Kidney (tissue), 14 donors: ENCODE results near the gene RALGDS. TPM values are rescaled to one million over a fixed set of nuclear protein-coding genes. Genes with fewer than 3 reads are reported as not detected.
A peak's percentile ranks its signal among the peaks of the same experiment; 100 is the strongest.
"Not testable (repeated sequence)": the region's sequence is repeated elsewhere in the genome, so short reads cannot be mapped to it uniquely, and the experiment has no call there.

Experiments used
- DNase-seq, 5 donors: peaks; one replicate each; pipeline ENCODE4 v3.0.0-alpha.2; 2013 to 2020
- FAIRE-seq: peaks from 2 replicates; lab custom pipeline; 2012; peaks lifted over from hg19 to GRCh38; lab: Jason Lieb, UNC
- H3K27ac ChIP-seq, 2 donors: one replicate each; pipeline ENCODE4 v1.7.0; 2013; ENCODE audit warnings: low read depth in 2 of 2, low read length in 2 of 2, inconsistent platforms in 1 of 2
- H3K27me3 ChIP-seq: one replicate; pipeline ENCODE4 v1.7.1; 2013; ENCODE audit warnings: low read length, inconsistent platforms; ENCODE audit not compliant: control insufficient read depth, insufficient read depth
- H3K36me3 ChIP-seq, 3 donors: one replicate each; pipeline versions ENCODE4 v1.7.0 to v1.7.1; 2013; ENCODE audit warnings: low read length in 3 of 3, control low read depth in 1 of 3, inconsistent platforms in 1 of 3; ENCODE audit not compliant: insufficient read depth in 3 of 3, control insufficient read depth in 2 of 3
- H3K4me1 ChIP-seq, 3 donors: one replicate each; pipeline versions ENCODE4 v1.7.0 to v1.7.1; 2013; ENCODE audit warnings: low read length in 3 of 3, inconsistent platforms in 1 of 3, low read depth in 1 of 3; ENCODE audit not compliant: control insufficient read depth in 2 of 3, insufficient read depth in 2 of 3
- H3K4me3 ChIP-seq, 3 donors: one replicate each; pipeline versions ENCODE4 v1.7.0 to v1.8.1; 2013; ENCODE audit warnings: low read length in 3 of 3, control low read depth in 1 of 3, inconsistent platforms in 1 of 3
- H3K9ac ChIP-seq, 3 donors: one replicate each; pipeline versions ENCODE4 v1.7.0 to v1.7.1; 2013; ENCODE audit warnings: low read length in 3 of 3, control low read depth in 1 of 3, inconsistent platforms in 1 of 3
- H3K9me3 ChIP-seq, 3 donors: one replicate each; pipeline versions ENCODE4 v1.7.0 to v1.7.1; 2013; ENCODE audit warnings: low read length in 3 of 3, control low read depth in 1 of 3, inconsistent platforms in 1 of 3; ENCODE audit not compliant: control insufficient read depth in 2 of 3, insufficient read depth in 1 of 3
- intact Hi-C: fragments of 100-400 bp; cut with DNase I; formaldehyde crosslinking; loops from one replicate; pipeline ENCODE4 v1.11.1; 2022
- polyA plus RNA-seq: library from polyadenylated mRNA; stranded (reverse); fragments of 350-450 nt; fragmentation: Illumina TruSeq; extraction: RNeasy Lipid Tissue Mini Kit (QIAGEN cat#74804); gene quantifications from one replicate; pipeline ENCODE4 v1.2.3, GENCODE V29; 2014; ENCODE audit warnings: low read depth, low replicate concordance; ENCODE audit not compliant: insufficient read depth
- total RNA-seq: library from RNA; stranded (reverse); fragmentation: NEBNext Ultra II Directional; extraction: Animal tissue kit (Norgen Biotek cat#: 25700); gene quantifications from one replicate; pipeline ENCODE4 v1.2.1, GENCODE V29; 2021
- TF ChIP-seq, protein P1 (sequence below): IDR thresholded peaks from 3 replicates; pipeline ENCODE4 v1.5.1; 2012; ENCODE audit warnings: mild to moderate bottlenecking, moderate library complexity, borderline replicate concordance; ENCODE audit not compliant: insufficient read depth; ENCODE audit errors: extremely low read depth
- donor health status: control.
- donor health status: control.
- donor health status: control.
- donor health status: control.
- donor health status: control.
- donor health status: DM: yes; HTN: yes; CAD: no.
- donor health status: Normal renal cell carcinoma (clear cell type).

Gene RALGDS
- total and polyA plus RNA-seq, 2 donors from 2014 or later, result 13.0 to 43.3 TPM

DNA sequence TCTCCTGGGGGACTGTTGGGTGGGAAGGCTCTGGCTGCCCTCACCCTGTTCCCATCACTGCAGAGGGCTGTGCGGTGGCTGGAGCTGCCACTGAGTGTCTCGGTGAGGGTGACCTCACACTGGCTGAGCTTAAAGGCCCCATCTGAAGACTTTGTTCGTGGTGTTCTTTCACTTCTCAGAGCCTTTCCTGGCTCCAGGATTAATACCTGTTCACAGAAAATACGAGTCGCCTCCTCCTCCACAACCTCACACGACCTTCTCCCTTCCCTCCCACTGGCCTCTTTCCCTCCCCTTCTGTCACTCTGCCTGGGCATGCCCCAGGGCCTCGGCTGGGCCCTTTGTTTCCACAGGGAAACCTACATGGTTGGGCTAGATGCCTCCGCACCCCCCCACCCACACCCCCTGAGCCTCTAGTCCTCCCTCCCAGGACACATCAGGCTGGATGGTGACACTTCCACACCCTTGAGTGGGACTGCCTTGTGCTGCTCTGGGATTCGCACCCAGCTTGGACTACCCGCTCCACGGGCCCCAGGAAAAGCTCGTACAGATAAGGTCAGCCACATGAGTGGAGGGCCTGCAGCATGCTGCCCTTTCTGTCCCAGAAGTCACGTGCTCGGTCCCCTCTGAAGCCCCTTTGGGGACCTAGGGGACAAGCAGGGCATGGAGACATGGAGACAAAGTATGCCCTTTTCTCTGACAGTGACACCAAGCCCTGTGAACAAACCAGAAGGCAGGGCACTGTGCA is 59.8 kb downstream of the RALGDS start:
- H3K27ac ChIP-seq, result not testable (repeated sequence)

DNA sequence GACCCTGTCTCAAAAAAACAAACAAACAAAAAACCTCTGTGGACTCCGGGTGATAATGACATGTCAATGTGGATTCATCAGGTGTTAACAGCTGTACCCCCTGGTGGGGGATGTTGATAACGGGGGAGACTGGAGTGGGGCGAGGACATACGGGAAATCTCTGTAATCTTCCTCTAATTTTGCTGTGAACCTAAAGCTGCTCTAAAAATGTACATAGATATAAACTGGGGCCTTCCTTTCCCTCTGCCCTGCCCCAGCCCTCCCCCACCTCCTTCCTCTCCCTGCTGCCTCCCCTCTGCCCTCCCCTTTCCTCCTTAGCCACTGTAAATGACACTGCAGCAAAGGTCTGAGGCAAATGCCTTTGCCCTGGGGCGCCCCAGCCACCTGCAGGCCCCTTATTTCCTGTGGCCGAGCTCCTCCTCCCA is 60.6 kb downstream of the RALGDS start:
- TF ChIP-seq, protein P1, sequence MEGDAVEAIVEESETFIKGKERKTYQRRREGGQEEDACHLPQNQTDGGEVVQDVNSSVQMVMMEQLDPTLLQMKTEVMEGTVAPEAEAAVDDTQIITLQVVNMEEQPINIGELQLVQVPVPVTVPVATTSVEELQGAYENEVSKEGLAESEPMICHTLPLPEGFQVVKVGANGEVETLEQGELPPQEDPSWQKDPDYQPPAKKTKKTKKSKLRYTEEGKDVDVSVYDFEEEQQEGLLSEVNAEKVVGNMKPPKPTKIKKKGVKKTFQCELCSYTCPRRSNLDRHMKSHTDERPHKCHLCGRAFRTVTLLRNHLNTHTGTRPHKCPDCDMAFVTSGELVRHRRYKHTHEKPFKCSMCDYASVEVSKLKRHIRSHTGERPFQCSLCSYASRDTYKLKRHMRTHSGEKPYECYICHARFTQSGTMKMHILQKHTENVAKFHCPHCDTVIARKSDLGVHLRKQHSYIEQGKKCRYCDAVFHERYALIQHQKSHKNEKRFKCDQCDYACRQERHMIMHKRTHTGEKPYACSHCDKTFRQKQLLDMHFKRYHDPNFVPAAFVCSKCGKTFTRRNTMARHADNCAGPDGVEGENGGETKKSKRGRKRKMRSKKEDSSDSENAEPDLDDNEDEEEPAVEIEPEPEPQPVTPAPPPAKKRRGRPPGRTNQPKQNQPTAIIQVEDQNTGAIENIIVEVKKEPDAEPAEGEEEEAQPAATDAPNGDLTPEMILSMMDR, result no peak
- intact Hi-C loops, result no loop called here
- Histone ChIP-seq H3K9me3 (no peaks in the 10 kb centered on the region), H3K36me3 (peaks cover 0 to 13% (median 5%) of the 10 kb centered on the region in 3 donors), H3K27me3 (no peaks in the 10 kb centered on the region), H3K9ac (no peak overlapping the region), H3K27ac (no peak overlapping the region), H3K4me3 (no peak overlapping the region), H3K4me1 (no peaks in the 10 kb centered on the region)
- FAIRE-seq (no peak), DNase-seq (peak in 2 of 5 donors; percentile 4 to 35)

More for the DNA sequence above, 59.8 kb downstream of the RALGDS start:
- peak in 4 of 5 donors; percentile 23 to 52 (median 32) for DNase-seq
- H3K9ac ChIP-seq, H3K4me1 ChIP-seq, H3K9me3 ChIP-seq, FAIRE-seq, H3K4me3 ChIP-seq, H3K27me3 ChIP-seq, H3K36me3 ChIP-seq, intact Hi-C loops: not testable (repeated sequence)

DNA sequence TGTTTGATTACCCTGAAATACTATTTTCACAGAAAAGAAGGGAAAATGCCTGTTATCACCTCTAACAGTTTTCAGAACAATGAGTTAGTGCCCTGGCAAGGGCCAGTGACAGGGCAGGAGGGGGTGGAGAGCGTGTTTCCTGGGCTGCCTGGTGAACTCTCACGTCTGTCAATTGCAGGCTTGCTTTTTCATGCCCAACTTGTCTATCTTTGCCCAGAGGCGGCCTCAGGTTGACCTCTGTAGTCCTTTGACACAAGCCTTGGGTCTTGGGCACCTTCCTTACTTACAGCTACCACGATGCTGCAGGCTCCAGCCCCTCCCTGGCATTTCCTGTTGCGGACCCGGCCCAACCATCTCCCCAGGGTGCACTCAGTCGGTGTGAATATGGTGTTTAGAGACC is 61.4 kb downstream of the RALGDS start:
- H3K27ac ChIP-seq, result no peak overlapping the region
- TF ChIP-seq, protein P1, result no peak
- no peaks in the 10 kb centered on the region for H3K4me1 ChIP-seq
- peaks cover 0 to 19% (median 8%) of the 10 kb centered on the region in 3 donors for H3K36me3 ChIP-seq
- no peak for FAIRE-seq
- no peak overlapping the region for H3K4me3 ChIP-seq
- intact Hi-C loops, result no loop called here
- no peaks in the 10 kb centered on the region for H3K9me3 ChIP-seq
- H3K27me3 ChIP-seq, result no peaks in the 10 kb centered on the region
- DNase-seq, result peak in 1 of 5 donors; percentile 15
- no peak overlapping the region for H3K9ac ChIP-seq

DNA sequence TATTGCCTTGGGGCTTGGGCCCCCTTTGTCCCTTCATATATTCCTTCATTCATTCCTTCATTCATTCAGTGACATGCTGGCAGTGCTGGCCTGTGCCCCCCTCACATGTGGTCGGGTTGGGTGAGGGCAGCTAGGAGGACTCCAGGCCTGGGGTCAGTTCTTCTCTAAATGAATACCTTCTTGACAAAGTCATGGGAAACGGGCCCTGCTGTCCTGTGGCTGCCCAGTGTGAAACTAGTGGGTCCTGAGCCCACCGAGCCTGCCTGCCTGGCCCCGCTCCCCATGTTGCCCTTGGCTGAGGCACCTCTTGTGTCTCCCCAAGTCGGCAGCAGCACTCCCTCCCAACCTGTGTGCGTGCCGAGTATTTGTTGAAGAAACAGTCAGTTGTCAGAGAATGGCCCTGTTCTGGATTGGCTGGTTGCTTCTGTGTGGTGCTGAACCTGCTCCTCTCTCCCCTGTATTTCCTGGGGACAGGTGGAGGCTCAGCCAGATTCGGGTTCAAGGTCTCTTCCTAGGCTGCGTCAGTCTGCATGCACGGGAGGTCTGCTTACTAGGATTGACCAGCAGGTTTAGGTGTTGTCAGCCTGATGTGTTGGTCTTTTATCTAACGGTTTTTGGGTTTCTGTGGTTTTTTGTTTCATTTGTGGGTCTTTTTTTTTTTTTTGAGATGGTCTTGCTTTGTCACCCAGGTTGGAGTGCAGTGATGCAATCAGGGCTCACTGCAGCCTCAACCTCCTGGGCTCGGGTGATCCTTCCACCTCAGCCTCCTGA is 62.3 kb downstream of the RALGDS start:
- DNase-seq (peak in 1 of 5 donors; percentile 51), FAIRE-seq (no peak)
- no peaks in the 10 kb centered on the region for H3K4me1 ChIP-seq
- no peaks in the 10 kb centered on the region for H3K9me3 ChIP-seq
- peaks cover 0 to 28% (median 11%) of the 10 kb centered on the region in 3 donors for H3K36me3 ChIP-seq
- H3K27ac ChIP-seq, result no peak overlapping the region
- intact Hi-C loops, result no loop called here
- H3K9ac ChIP-seq, result no peak overlapping the region
- TF ChIP-seq, protein P1, result no peak
- H3K4me3 ChIP-seq, result no peak overlapping the region
- H3K27me3 ChIP-seq, result no peaks in the 10 kb centered on the region
